ENCODE results near the gene CTF1. TPM values are rescaled to one million over a fixed set of nuclear protein-coding genes. Genes with fewer than 3 reads are reported as not detected.

CTF1 gene
- total RNA-seq, 2 donors from 2014 or later, result 0.29 to 0.96 TPM

DNA sequence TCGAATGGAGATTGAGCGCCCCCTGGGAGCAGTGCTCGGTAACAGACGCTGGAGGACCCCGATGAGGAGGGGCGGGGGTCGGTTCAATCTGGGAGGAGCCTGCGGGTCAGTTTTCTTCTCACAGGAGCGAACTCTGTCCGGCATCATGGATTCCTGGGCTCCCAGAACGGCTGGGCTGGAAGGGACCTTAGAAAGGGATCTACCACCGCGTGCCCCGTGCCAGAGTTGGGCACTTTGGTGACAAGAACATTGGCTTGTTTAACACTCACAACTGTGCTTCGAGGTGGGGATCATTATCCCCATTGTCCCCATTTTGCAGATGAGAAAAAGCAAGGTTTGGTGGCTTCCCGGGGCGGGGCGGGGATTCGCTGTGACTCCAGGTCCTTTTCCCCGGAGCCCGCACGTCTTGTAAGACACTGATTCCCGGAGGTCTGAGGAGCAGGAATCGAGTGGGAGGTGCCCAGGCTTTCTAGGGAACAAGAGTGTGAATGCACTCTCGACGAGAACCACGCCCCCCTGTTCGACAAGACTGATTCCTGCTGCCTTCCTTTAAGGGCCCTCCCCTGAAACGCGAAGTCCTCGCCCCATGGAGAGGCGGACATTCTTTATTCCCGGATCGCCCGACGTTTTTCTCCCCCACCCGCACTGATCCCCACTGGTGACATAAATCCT lies 25.5 kb downstream of the CTF1 start:
- Mint-ChIP-seq H3K27ac (peak overlapping the region; percentile 97 to 100), H3K36me3 (peaks cover 0 to 5% of the 10 kb centered on the region in 2 donors), H3K9me3 (no peaks in the 10 kb centered on the region)
- DNase-seq (ENCODE audit: low spot score in 2 of 2) (peak; percentile 80 to 91), ATAC-seq (peak; percentile 4 to 6)

- Mint-ChIP-seq H3K9me3 (no peaks in the 10 kb centered on the region), H3K36me3 (peaks cover 0 to 5% of the 10 kb centered on the region in 2 donors), H3K27ac (peak overlapping the region; percentile 97 to 100)
- peak; percentile 99 for DNase-seq (ENCODE audit: low spot score in 2 of 2)
- peak; percentile 84 to 85 for ATAC-seq
Observed at GRCh38 chr16:30922420-30922959, 26.1 kb downstream of the CTF1 start.

GRCh38 chr16:30922960-30923535 lies 26.6 kb downstream of the CTF1 start:
- Mint-ChIP-seq H3K27ac (peak overlapping the region; percentile 97 to 100), H3K9me3 (no peaks in the 10 kb centered on the region), H3K36me3 (peaks cover 0 to 5% of the 10 kb centered on the region in 2 donors)
- DNase-seq (ENCODE audit: low spot score in 2 of 2) (peak; percentile 92 to 95), ATAC-seq (peak; percentile 82 to 85)

DNA sequence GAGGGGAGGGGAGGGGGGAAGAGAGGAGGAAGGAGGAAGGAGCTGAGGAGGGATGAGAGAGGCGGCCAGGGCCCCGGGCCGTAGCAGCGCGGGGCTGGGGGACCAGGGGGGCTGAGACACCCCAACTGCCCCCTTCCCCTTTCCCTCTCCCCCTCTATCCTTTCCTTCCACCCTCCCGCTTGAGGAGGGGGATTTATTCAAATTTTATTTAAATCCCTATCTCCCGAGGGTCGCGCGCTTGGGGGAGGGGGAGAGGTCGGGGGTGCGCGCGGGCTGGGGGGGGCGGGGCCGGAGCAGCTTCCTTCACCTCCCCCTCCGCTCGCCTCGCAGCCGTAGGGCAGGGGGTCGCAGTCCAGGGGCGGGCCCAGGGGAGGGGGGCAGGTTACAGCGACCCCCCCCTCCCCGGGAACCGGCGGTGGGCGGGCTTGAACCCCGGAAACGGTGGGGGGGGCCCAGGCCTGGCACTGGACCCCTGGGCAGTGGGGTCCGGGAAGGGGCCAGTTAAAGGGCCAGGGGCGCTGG lies 27.2 kb downstream of the CTF1 start, which contains the start of gene FBXL19:
FBXL19 (plus strand) TSS at position 19 of the 522 bp plus-strand sequence. CDS start 2,183 bp downstream, outside the sequence.
- Mint-ChIP-seq H3K27ac (peak within 1 kb of the TSS; percentile 97 to 100), H3K9me3 (no peaks in the 10 kb centered on the region), H3K36me3 (peaks cover 0 to 5% of the 10 kb centered on the region in 2 donors)
- no peak for ATAC-seq
- no peak for DNase-seq (ENCODE audit: low spot score in 2 of 2)

DNA sequence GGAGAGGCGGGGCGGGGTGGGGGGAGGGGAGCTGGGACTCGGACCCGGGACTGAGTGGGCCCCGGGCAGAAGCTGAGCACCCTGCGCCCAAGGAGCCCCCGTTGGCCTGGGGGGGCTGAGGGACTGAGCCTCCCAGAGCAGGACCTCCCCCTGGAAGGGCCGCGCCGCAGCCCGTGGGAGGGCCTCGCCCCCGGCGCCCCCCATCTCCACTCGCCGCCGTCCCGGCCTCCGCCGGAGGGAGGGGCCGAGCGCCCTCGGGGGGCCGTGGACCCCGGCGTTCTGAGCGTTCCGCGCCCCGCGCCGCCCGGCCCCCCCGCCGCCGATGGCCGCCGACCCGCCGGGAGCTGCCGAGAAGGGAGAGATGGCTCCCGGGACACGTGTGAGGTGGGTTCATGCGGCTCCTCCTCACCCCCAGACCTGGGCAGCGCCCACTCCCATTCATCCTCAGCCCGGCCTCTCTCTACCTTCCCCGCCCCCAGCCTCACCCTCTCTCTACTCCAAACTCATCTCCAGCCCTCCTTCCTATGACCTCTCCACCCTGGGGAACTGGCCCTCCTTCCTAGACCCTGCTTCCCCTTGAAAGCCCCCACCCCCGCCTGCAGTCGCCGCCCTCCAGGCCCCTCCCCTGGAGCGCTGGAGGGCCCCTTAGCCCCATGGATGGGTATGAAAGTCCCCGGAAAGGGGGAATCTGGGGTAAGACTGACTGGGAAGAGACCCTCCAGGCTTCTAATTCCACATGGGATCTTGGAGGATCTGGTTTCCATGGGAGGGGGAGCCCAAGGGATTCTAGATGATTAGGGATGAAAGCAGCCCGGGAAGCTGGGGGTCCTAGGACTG lies 27.9 kb downstream of the CTF1 start:
- Mint-ChIP-seq H3K27ac (peak overlapping the region in 1 of 2 donors; percentile 63), H3K9me3 (no peaks in the 10 kb centered on the region), H3K36me3 (peaks cover 0 to 5% of the 10 kb centered on the region in 2 donors)
- DNase-seq (ENCODE audit: low spot score in 2 of 2), result no peak
- no peak for ATAC-seq

DNA sequence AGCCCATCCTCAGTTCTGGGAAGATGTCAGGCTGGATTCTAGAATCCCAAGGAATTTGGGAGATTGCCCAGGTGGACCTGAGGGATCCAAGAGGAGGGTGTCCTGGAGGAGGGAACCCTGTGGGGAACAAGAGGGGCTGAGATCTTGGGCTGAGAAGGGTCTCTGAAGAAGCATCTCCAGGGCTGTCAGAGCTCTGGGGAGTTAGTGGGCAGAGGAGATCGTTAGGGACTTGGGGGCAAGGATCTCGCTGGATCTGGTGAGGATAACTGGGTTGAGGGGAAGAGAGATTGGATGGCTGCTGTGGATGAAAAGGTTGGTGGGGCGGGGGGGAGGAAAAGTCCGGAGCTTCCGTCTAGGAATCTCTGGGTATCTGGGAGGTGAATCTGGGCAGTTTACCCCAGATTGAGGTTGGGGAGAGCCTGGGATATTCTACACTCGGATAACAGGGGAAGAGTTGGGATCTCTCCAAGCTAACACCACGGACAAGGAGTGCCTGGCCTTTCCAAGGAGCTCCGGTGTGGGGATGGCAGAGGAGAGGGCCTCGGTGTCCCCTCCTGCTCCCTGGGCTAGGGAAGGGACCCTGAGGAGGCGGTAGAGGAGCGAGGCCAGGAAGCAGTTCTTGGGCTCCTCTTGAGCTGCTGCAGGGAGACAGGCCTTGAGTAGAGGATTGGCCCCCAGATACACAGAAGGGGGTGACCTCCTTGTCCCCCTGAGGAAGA lies 28.7 kb downstream of the CTF1 start:
- no peaks in the 10 kb centered on the region for H3K9me3 Mint-ChIP-seq
- no peak for ATAC-seq
- DNase-seq (ENCODE audit: low spot score in 2 of 2), result no peak
- H3K36me3 Mint-ChIP-seq, result peaks cover 0 to 5% of the 10 kb centered on the region in 2 donors
- H3K27ac Mint-ChIP-seq, result peak overlapping the region in 1 of 2 donors; percentile 15

DNA sequence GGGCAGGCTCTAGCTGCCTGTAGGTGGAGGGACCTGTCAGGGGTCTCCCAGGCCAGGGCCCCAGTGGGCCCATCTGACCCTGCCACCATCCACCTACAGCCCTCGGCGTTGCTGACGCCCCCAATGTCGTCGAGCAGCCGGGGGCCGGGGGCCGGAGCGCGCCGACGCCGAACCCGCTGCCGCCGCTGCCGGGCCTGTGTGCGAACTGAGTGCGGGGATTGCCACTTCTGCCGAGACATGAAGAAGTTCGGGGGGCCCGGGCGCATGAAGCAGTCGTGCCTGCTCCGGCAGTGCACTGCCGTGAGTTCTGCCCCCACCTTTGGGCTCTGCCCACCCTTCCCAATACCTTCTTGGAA lies 29.2 kb downstream of the CTF1 start:
- Mint-ChIP-seq H3K27ac (peak overlapping the region in 1 of 2 donors; percentile 20), H3K36me3 (peaks cover 0 to 5% of the 10 kb centered on the region in 2 donors), H3K9me3 (no peaks in the 10 kb centered on the region)
- no peak for ATAC-seq
- no peak for DNase-seq (ENCODE audit: low spot score in 2 of 2)

DNA sequence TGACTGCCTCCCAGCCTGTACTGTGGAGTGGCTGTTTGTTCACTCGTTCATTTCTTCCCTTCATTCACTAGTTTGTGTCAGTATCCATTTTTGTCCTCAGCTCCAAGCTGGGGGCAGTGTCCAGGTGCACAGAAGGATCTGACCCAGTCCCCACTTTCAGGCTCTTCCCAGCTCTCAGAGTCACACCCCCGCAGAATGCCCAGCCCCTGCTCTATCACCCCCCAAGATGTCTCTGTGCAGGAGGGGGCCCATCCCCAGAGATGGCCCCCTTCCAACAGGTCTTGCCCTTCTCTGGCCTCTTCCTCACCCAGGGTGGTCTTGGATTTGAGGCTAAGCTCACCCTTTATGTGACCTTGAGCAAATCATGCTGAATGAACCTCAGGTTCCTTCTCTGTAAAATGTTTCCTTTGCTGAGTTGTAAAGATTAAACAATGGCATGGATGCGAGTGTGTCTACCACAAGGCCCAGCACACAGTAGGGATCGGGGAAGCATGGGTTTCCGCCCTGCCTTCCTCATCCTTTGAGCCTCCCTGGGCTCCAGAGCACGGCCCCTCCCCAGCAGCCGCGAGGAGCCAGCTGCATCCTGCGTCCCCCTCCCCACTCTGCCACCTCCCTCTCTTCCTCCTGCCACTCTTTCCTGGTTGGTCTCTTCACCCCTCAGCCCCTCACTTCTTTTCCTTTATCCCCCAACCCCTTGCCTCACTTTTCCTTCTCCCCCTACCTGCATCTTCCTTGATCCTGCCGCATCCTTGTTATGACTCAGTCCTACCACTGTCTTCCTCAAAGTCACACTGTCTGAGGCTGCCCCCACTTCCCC lies 29.8 kb downstream of the CTF1 start:
- H3K9me3 Mint-ChIP-seq, result no peaks in the 10 kb centered on the region
- H3K27ac Mint-ChIP-seq, result peak overlapping the region; percentile 20 to 73
- no peak for ATAC-seq
- DNase-seq (ENCODE audit: low spot score in 2 of 2), result no peak
- peaks cover 0 to 5% of the 10 kb centered on the region in 2 donors for H3K36me3 Mint-ChIP-seq

- peaks cover 0 to 5% of the 10 kb centered on the region in 2 donors for H3K36me3 Mint-ChIP-seq
- no peak for ATAC-seq
- H3K9me3 Mint-ChIP-seq, result no peaks in the 10 kb centered on the region
Observed at GRCh38 chr16:30926937-30927788, 30.7 kb downstream of the CTF1 start.

DNA sequence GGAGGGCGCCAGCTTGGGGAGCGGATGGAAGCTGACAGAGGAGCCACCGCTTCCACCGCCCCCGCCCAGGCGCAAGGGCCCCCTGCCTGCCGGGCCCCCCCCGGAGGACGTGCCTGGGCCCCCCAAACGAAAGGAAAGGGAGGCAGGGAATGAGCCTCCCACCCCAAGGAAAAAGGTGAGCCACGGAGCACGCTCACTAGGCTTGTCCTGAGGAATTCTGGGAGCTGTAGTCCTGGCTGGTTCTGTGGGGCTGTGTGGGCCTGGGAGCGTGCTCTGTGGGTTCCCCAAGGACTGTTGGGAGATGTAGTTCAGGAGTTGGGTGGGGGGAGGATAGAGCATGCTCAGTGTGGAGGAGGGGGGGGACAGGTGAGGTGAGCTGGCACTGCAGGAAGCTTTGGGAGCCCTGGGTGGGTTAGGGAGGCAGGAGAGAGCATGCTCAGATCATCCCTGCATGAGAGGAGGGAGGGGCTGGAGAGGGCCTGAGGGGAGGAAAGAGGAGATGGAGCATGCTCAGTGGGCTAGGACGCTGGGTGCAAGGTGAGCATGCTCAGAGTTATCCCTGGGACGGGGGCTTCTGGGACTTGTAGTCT lies 31.5 kb downstream of the CTF1 start:
- Mint-ChIP-seq H3K36me3 (peaks cover 4 to 9% of the 10 kb centered on the region in 2 donors), H3K27ac (no peak overlapping the region), H3K9me3 (no peaks in the 10 kb centered on the region)
- no peak for DNase-seq (ENCODE audit: low spot score in 2 of 2)
- peak in 1 of 2 donors; percentile 18 for ATAC-seq

More at GRCh38 chr16:30926937-30927788, 30.7 kb downstream of the CTF1 start:
- no peak for DNase-seq (ENCODE audit: low spot score in 2 of 2)
- peak overlapping the region in 1 of 2 donors; percentile 48 for H3K27ac Mint-ChIP-seq

GRCh38 chr16:30928390-30928789 lies 32.0 kb downstream of the CTF1 start:
- Mint-ChIP-seq H3K36me3 (peaks cover 4 to 5% of the 10 kb centered on the region in 2 donors), H3K9me3 (no peaks in the 10 kb centered on the region), H3K27ac (no peak overlapping the region)
- ATAC-seq (no peak), DNase-seq (ENCODE audit: low spot score in 2 of 2) (no peak)

DNA sequence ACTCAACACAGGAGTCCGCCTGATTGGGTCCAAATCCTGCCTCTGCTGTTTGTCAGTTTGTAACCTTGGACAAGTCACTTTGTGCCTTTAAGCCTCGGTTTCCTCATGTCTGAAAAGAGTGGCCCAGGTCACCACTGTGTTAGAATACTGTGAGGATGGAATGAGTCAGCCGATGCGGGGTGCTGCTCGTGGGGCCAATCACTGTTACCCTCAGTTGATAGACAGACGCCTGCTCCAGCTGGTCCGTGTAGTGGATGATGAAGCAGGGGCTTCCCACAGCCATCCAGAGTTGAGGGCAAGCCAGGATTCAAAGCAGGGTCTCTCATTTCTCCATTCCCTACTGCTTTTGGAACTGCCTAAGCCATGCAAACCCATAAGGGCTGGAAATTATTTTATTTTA lies 32.8 kb downstream of the CTF1 start:
- Mint-ChIP-seq H3K9me3 (no peaks in the 10 kb centered on the region), H3K36me3 (peaks cover 4 to 5% of the 10 kb centered on the region in 2 donors), H3K27ac (no peak overlapping the region)
- ATAC-seq, result peak in 1 of 2 donors; percentile 47
- DNase-seq (ENCODE audit: low spot score in 2 of 2), result no peak

- DNase-seq (ENCODE audit: low spot score in 2 of 2) (no peak), ATAC-seq (no peak)
- Mint-ChIP-seq H3K27ac (no peak overlapping the region), H3K9me3 (no peaks in the 10 kb centered on the region), H3K36me3 (peaks cover 4 to 5% of the 10 kb centered on the region in 2 donors)
Observed at GRCh38 chr16:30930160-30930571, 33.8 kb downstream of the CTF1 start.

DNA sequence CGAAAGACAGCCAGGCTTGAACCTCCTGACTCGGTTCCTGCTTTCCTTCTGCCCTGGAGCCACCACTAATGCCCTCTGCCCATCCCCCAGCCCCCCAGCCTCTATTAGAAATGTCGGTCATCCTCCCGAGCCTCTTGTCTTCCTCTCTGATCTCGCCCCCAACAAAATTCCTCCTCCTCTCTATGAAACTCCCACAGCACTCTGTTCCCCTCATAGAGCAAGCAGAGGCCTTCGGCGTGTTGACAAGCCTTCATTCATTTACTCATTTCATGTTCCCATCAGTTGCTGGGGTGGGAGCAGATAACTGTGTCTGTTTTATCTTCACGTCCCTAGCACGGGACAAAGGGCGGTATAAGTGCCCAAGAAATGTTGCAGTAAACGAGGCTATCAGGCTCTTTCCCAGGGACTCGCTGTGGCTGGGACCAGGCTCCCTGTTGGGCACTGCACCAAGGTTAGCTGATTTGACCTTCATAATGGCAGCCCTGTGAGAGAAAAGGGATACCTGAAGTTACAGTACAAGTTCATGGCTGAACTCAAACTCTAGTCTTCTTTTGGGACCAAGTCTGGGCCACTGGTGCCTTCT lies 34.7 kb downstream of the CTF1 start:
- peaks cover 4 to 5% of the 10 kb centered on the region in 2 donors for H3K36me3 Mint-ChIP-seq
- ATAC-seq (no peak), DNase-seq (ENCODE audit: low spot score in 2 of 2) (no peak)
- no peaks in the 10 kb centered on the region for H3K9me3 Mint-ChIP-seq
- H3K27ac Mint-ChIP-seq, result no peak overlapping the region

Measured in activated naive CD4-positive, alpha-beta T cell treated with anti-CD3 and anti-CD28 coated beads, Interleukin-2, amount 50 U/mL, for 72 hours (primary cell).